Pons (tissue), 1 donor: ENCODE data around the gene FAM20C.

Experiments used
- DNase-seq: peaks from one replicate; pipeline ENCODE4 v3.0.0-alpha.2; 2016; ENCODE audit warnings: low spot score

The FAM20C gene

GRCh38 chr7:272631-273030 lies 80.3 kb downstream of the FAM20C start:
- DNase-seq, result no peak

DNA sequence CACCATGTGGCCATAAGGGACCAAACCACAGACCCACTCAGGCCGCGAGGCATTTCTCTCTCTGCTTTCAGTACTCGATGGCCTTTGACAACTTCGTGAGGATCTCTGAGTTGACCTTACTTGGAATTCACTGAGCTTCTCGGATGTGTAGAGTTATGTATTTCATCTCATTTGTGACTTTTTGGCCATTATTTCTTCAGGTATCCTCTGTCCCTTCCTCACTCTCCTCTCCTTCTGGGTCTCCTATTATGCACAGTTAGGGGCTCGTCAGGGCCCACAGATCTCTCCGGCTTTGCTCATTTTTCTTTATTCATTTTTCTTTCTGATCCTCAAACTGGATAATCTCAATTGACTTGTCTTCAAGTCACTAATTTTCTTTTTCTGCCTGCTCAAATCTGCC lies 81.0 kb downstream of the FAM20C start:
- DNase-seq, result no peak

- DNase-seq, result no peak
These were observed 81.9 kb downstream of the FAM20C start for GRCh38 chr7:274266-274665.

GRCh38 chr7:276230-276835 lies 84.0 kb downstream of the FAM20C start:
- no peak for DNase-seq

- DNase-seq, result no peak
These were observed 84.9 kb downstream of the FAM20C start for GRCh38 chr7:277228-277627.

GRCh38 chr7:278081-278480 lies 85.7 kb downstream of the FAM20C start:
- no peak for DNase-seq

DNA sequence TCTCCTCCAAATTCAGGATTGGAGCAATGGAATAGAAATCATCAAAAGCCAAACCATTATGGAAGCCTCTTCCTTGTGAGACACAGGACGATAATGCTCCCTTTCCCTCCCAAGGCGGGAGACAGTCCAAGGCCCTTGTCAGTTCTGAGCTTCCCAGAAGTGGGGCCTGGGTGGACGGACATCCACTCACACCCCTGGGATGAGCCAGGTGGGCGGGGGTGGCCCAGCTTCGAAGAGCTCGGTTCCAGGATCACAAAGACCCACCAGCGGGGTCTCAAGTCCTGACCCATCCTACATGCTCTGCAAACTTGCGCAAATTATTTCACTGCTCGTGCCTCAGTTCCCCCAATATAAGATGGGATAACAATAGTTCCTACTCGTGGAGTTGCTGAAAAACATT lies 87.5 kb downstream of the FAM20C start:
- DNase-seq, result no peak

DNA sequence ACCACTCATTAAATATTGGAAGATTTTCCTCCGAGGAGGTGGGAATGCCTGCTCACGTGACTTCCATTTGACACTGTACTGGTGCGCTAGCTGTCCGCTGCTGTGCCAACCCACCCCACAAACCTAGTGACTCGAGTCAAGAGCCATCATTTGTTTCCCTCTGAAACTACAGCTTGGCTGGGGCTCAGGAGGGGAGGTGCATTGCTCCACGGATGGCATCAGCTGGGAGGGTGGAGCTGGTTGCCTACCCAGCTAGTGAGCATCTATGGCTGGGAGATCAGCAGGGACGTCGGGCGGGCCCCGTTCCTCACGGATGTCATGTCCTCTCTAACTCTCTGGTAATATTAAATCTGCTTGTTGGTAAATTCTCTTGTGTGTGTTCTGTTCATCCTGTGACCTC lies 88.1 kb downstream of the FAM20C start:
- DNase-seq, result no peak

DNA sequence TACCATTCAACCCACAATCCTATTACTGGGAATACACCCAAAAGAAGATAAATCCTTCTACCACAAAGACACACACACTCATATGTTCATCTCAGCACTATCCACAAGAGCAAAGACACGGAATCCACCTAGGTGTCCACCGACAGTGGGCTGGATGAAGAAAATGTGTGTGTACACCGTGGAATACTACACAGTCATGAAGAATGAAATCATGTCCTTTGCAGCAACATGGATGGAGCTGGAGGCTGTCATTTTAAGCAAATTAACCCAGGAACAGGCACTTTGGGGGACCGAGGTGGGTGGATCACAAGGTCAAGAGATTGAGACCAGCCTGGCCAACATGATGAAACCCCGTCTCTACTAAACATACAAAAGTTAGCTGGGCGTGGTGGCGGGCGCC lies 89.3 kb downstream of the FAM20C start:
- no peak for DNase-seq

DNA sequence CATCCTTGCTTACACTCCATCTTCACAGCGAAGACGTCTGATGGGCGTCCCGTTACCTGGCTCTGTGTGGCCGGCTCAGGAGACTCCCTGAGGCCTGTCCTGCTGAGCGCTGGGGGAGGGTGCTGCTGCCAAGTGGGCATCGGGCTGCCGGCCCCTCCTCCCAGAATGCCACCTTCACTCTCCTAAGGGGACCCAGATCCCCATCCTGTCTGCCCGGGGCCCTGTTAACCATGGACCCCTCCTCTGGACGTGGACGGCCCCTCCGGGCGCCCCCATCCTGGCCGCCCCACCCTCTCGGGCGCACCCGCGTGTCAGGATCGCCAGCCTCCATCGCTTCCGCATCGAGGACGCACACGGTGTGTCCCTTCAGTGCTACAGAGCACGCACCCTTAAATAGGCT lies 90.2 kb downstream of the FAM20C start:
- DNase-seq, result no peak

DNA sequence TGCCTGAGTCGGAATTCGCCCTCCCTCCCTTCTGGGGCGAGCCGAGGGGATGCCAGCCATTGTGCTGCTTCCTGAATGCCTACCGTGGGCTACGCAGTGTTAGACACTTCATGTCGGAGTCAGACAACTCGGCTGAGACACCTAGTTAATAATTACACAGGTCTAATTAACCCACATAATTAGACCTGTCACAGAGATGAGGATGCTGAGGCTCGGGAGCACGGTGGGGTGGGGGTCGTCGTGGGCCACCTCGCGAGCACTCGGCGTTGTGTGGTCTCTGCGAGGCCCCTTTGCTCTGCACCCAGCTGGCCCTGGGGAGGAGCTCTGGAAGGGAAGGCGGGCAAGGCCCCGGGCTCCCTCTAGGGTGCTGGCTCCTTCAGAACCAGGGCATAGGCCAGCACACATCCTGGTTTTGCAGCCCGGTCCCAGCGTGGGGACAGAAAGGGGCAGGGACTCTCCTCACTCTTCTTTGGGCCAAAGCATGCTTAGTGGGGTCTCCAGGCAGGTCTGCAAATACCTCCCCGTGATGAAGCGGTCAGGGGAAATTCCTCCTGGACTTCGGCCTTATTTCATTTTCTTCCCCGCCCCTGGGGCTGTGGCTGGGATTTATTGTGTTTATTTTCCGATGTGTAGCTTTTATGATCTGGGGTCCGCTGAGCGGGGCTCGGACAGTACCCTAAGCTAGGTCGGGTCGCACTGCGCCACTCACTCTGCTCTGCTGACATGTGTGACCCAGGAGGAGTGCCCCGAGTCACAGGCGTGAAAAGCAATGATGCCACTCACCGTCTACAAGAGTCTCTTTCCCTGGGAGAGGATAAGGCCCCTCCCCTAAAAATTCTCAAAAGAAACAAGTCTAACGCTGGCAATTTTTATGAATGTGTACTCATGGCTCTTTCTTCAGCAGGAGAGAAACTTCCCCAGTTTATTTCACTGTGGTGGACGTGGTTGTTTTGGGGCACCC lies 92.7 kb downstream of the FAM20C start:
- no peak for DNase-seq

GRCh38 chr7:285731-286130 lies 93.4 kb downstream of the FAM20C start:
- DNase-seq, result no peak

GRCh38 chr7:286266-286665 lies 93.9 kb downstream of the FAM20C start:
- DNase-seq, result no peak

- no peak for DNase-seq
These were observed 96.3 kb downstream of the FAM20C start for GRCh38 chr7:288671-289101.

DNA sequence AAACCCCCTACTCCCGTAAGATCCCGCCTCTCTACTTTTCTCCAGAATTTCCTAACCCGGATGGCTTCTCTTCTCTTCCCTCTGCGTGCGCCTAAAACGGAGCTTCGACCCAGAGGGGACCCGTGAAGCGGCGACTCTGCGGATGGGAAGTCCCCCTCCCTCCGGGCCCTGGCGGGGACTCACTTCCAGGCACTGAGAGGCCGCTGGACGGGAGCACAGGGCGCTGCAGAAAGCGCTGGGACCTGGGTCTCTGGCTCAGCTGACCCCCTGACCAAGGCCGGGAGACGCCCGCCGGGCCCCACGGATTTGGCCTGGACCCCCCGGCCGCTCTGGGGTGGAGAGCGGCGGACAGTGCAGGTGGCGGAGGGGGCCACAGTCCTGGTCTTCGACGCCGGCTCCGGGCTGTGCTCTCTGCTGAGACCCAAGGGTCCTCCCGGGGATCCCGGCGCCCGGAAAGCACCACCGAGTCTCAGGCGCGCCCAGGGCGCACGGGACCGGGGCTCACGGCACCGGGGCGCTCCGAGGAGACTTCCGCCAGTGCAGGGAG lies 96.9 kb downstream of the FAM20C start:
- no peak for DNase-seq

- DNase-seq, result no peak
These were observed 97.6 kb downstream of the FAM20C start, which contains the start of gene FOXL3 for GRCh38 chr7:289756-290553. TSS of gene FOXL3 (plus strand) at chr7:290170. CDS start at chr7:290170, 0 bp downstream.

DNA sequence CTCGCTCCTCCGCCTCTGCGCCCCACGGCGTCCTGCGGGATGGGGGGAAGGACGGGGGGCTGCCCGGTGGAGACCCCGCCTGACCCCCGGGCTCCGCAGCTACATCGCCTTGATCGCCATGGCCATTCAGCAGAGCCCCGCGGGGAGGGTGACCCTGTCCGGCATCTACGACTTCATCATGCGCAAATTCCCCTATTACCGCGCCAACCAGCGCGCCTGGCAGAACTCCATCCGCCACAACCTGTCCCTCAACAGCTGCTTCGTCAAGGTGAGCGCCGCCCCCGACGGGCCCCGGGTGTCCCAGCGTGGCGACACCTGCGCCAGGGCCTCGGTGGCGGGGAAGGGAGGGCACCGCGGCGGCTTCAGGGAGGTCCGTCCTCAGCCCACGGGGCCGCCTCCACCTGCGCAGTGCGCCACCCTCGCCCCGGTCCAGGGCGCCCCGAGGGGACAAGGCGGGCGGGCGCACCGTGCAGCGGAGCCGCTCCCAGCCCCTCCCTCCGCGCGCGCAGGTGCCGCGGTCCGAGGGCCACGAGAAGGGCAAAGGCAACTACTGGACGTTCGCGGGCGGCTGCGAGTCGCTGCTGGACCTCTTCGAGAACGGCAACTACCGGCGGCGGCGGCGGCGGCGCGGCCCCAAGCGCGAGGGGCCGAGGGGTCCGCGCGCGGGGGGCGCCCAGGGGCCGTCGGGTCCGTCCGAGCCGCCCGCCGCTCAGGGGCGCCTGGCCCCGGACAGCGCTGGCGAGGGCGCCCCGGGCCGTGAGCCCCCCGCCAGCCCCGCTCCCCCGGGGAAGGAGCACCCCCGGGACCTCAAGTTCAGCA lies 98.4 kb downstream of the FAM20C start:
- no peak for DNase-seq

DNA sequence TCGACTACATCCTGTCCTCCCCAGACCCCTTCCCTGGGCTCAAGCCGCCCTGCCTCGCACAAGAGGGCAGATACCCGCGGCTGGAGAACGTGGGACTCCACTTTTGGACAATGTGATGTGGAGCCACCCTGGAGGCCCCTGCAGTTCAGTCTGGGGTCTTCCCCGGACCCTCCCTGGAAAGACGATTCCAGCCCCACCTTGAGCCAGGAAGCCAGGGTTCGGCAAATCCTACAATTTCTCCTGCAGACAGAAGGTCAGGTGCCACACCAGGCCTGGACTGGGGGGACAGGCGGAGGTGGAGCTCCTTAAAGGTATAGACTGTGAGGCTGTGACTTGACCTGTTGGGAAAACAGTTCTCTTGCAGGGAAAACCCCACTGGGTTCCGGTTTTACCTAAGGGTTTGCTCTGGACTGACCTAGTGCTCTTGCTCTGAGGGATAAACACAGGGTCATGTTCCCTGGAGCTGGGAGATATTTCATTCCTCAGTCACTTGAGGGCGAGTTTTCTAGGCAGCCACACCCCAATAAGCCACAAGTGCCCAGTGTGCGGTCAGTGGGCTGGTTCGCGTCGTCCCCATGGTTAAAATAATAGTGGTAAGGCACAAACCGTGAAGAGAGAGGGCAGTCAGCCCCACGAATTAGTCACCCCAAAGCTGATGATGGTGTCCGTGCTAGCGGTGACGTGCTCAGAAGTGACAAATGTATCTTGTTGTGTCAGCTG lies 99.2 kb downstream of the FAM20C start:
- DNase-seq, result no peak

DNA sequence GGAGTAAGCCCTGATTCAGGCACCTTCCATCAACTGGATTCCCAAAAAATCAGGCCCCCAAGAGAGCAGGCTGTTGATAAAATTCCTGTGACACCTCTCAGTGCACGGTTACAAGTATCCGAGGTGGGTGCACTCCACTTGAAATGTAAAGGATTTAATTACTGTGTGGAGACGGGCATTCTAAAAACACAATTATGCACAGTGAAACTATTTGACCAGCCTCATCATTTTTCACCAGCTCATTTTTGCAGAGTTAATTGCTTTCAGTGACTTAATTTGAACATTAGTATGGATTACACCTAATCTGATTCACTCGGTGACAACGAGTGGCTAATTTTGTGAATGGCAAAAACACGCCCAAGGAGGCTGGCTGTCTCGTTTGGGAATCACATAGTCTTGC lies 99.9 kb downstream of the FAM20C start:
- no peak for DNase-seq

GRCh38 chr7:292826-293225 lies 100.5 kb downstream of the FAM20C start:
- DNase-seq, result no peak
